HG03432 (cell line): Measurements from ENCODE around the gene KCNJ12.
"Not testable (repeated sequence)": the region's sequence is repeated elsewhere in the genome, so short reads cannot be mapped to it uniquely, and the experiment has no call there.

ENCODE experiments used
- ATAC-seq: cut with Tn5 transposase; IDR thresholded peaks from one replicate; pipeline ENCODE4 v1.9.1; 2021; ENCODE audit warnings: mild to moderate bottlenecking, moderate library complexity; ENCODE audit not compliant: unreplicated experiment

The KCNJ12 gene

GRCh38 chr17:21348926-21349261 lies 27.3 kb upstream of the KCNJ12 start:
- ATAC-seq: not testable (repeated sequence)

GRCh38 chr17:21349358-21350050 lies 26.7 kb upstream of the KCNJ12 start:
- ATAC-seq: not testable (repeated sequence)

- ATAC-seq: not testable (repeated sequence)
Observed at GRCh38 chr17:21350495-21350894, 25.7 kb upstream of the KCNJ12 start.

- no peak for ATAC-seq
Observed at GRCh38 chr17:21351366-21352065, 24.6 kb upstream of the KCNJ12 start.

- ATAC-seq: no peak
Observed at GRCh38 chr17:21352221-21352980, 23.8 kb upstream of the KCNJ12 start.

- ATAC-seq: no peak
Observed at GRCh38 chr17:21352981-21353265, 23.2 kb upstream of the KCNJ12 start.

GRCh38 chr17:21353326-21354010 lies 22.7 kb upstream of the KCNJ12 start:
- ATAC-seq: no peak

- no peak for ATAC-seq
Observed at GRCh38 chr17:21354796-21355385, 21.3 kb upstream of the KCNJ12 start.

GRCh38 chr17:21355586-21355985 lies 20.6 kb upstream of the KCNJ12 start:
- ATAC-seq: no peak

GRCh38 chr17:21356537-21357127 lies 19.5 kb upstream of the KCNJ12 start:
- no peak for ATAC-seq

GRCh38 chr17:21357281-21357680 lies 18.9 kb upstream of the KCNJ12 start:
- ATAC-seq: no peak

GRCh38 chr17:21357696-21358656 lies 18.2 kb upstream of the KCNJ12 start:
- ATAC-seq: no peak

GRCh38 chr17:21358682-21359482 lies 17.3 kb upstream of the KCNJ12 start:
- ATAC-seq: no peak

- no peak for ATAC-seq
Observed at GRCh38 chr17:21359483-21359840, 16.7 kb upstream of the KCNJ12 start.

GRCh38 chr17:21360048-21360447 lies 16.1 kb upstream of the KCNJ12 start:
- no peak for ATAC-seq

- no peak for ATAC-seq
Observed at GRCh38 chr17:21361020-21361809, 14.9 kb upstream of the KCNJ12 start.

- no peak for ATAC-seq
Observed at GRCh38 chr17:21362331-21362931, 13.7 kb upstream of the KCNJ12 start.
